Common myeloid progenitor, CD34-positive (primary cell): Measurements from ENCODE around the gene RNF2.
A peak's percentile ranks its signal among the peaks of the same experiment; 100 is the strongest.

Source experiments
- CTCF ChIA-PET: fragments of 350-600 bp; sonication (Branson Sonifier 250); formaldehyde crosslinking; loops from one replicate; lab custom pipeline; 2021; ENCODE audit warnings: antibody characterized with exemption; lab: Charles Lee
- POLR2A ChIA-PET: fragments of 350-600 bp; sonication (Branson Sonifier 250); formaldehyde crosslinking; loops from one replicate; lab custom pipeline; 2021; ENCODE audit warnings: antibody characterized with exemption; lab: Charles Lee
- DNase-seq, 3 donors: peaks; one replicate each; pipeline versions ENCODE4 v3.0.0 to v3.0.0-alpha.2; 2013
- H3K27ac ChIP-seq, 2 experiments: 1 replicate in 1 of 2; 2 replicates in 1 of 2; pipeline ENCODE4 v1.7.0; 2013; ENCODE audit warnings: inconsistent platforms in 2 of 2, low read length in 2 of 2, mild to moderate bottlenecking in 2 of 2, low read depth in 1 of 2, moderate library complexity in 1 of 2; ENCODE audit not compliant: severe bottlenecking in 2 of 2, insufficient read depth in 1 of 2, poor library complexity in 1 of 2
- H3K27me3 ChIP-seq, 5 experiments: replicated peaks in 2 of 5; 1 replicate in 3 of 5; 2 replicates in 2 of 5; pipeline versions ENCODE4 v1.6.1 to v1.7.0; 2013; ENCODE audit warnings: low read length in 4 of 5, mild to moderate bottlenecking in 2 of 5, moderate library complexity in 2 of 5, inconsistent platforms in 1 of 5; ENCODE audit not compliant: insufficient read depth in 5 of 5, control insufficient read depth in 4 of 5
- H3K36me3 ChIP-seq, 4 experiments: 1 replicate in 2 of 4; 2 replicates in 2 of 4; pipeline versions ENCODE4 v1.6.1 to v1.7.0; 2013; ENCODE audit warnings: low read length in 3 of 4, control low read depth in 1 of 4, mild to moderate bottlenecking in 1 of 4; ENCODE audit not compliant: control insufficient read depth in 4 of 4, insufficient read depth in 4 of 4
- H3K4me1 ChIP-seq, 4 experiments: 1 replicate in 3 of 4; 2 replicates in 1 of 4; pipeline versions ENCODE4 v1.6.1 to v1.7.1; 2013; ENCODE audit warnings: low read length in 3 of 4, mild to moderate bottlenecking in 3 of 4, control low read depth in 1 of 4, inconsistent platforms in 1 of 4, moderate library complexity in 1 of 4; ENCODE audit not compliant: control insufficient read depth in 4 of 4, insufficient read depth in 4 of 4; ENCODE audit errors: control extremely low read depth in 1 of 4
- H3K4me3 ChIP-seq, 7 experiments: 1 replicate in 4 of 7; 2 replicates in 3 of 7; pipeline versions ENCODE4 v1.5.1 to v1.7.0; 2013; ENCODE audit warnings: mild to moderate bottlenecking in 7 of 7, low read length in 6 of 7, moderate library complexity in 6 of 7, inconsistent platforms in 2 of 7, low read depth in 2 of 7, control low read depth in 1 of 7; ENCODE audit not compliant: insufficient read depth in 4 of 7, control insufficient read depth in 1 of 7; ENCODE audit errors: extremely low read depth in 1 of 7
- H3K9me3 ChIP-seq, 5 experiments: 1 replicate in 4 of 5; 2 replicates in 1 of 5; pipeline versions ENCODE4 v1.6.1 to v1.7.1; 2013; ENCODE audit warnings: low read length in 4 of 5, mild to moderate bottlenecking in 2 of 5, inconsistent platforms in 1 of 5, low read depth in 1 of 5, moderate library complexity in 1 of 5; ENCODE audit not compliant: control insufficient read depth in 4 of 5, insufficient read depth in 2 of 5; ENCODE audit errors: control extremely low read depth in 1 of 5
- WGBS: methylation state at CpG from one replicate; pipeline ENCODE4 v1.1.5; 2013; ENCODE audit not compliant: insufficient coverage; 5-methylcytosine and 5-hydroxymethylcytosine counted together

RNF2 gene

DNA sequence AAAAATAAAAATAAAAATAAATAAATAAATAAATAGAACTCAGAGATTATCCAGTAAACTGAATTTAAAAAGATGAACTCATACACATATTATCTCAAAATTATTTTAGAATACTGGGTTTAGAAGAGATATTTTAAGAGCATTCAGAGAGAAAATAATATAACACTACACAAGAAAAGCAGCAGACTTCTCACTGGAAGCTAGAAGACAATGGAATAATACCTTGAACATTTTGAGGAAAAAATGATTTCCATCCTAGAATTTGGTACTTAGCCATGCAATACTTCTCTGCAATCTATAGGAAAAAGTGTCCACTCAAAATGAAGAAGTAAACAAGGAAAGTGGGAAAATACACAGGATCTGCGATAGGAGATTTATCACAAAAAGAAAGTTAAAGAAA, 87.2 kb downstream of the RNF2 start:
- H3K36me3 ChIP-seq: peaks cover 21 to 69% (median 32%) of the 10 kb centered on the region in 4 experiments

DNA sequence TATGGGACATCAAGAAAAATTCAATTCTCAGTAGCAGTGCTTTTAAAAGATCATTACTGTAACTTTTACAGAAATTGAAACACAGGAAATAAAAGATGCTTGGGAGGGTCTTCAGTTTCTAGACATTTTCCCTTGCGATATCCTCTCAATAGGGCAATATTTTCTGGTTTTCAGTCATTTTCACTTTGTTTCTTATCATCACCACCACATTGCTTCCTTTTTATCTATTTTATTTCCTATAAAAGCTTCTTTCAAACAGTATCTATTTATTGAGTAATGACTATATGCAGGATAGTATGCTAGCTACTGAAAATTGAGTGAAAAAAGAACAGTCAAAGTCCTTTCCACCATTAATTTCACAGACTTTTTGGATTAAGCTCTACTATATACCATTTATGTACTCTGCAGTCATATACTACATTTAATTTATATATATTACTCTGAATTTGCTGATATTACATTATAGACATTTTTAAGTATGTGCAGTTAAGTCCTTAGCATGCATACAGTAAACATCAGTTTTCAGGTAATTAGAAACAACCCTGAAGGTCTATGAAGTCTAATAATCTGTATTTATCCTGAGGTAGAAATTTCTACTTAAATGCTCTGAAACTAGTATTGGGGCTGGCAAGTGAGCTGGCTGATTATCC, 92.7 kb downstream of the RNF2 start:
- H3K36me3 ChIP-seq: peaks cover 15 to 61% (median 26%) of the 10 kb centered on the region in 4 experiments
- CTCF ChIA-PET: interaction anchor here (1.0 to 2.2 kb wide), 2 partner anchors 32 to 315 kb away, joined by 3 to 6 read pairs; no protein-coding TSS in a partner anchor
- 78% methylated on average over 1 of the region's 1 CpG for WGBS
- no peak overlapping the region for H3K4me3 ChIP-seq
- peak in 2 of 3 donors; percentile 16 to 55 for DNase-seq
- POLR2A ChIA-PET: interaction anchor here (0.6 kb wide), 1 partner anchor 11 kb away, joined by 4 read pairs; no protein-coding TSS in a partner anchor
- H3K4me1 ChIP-seq: no peaks in the 10 kb centered on the region
- peak overlapping the region in 1 of 2 experiments; percentile 38 for H3K27ac ChIP-seq
- H3K9me3 ChIP-seq: peaks cover 0 to 6% (median 3%) of the 10 kb centered on the region in 5 experiments
- H3K27me3 ChIP-seq: no peaks in the 10 kb centered on the region

More for the DNA sequence above, 87.2 kb downstream of the RNF2 start:
- Histone ChIP-seq H3K27me3 (no peaks in the 10 kb centered on the region), H3K9me3 (peaks cover 0 to 16% (median 7%) of the 10 kb centered on the region in 5 experiments), H3K4me1 (no peaks in the 10 kb centered on the region), H3K4me3 (no peak overlapping the region), H3K27ac (no peak overlapping the region)
- DNase-seq: no peak
- ChIA-PET POLR2A (no interaction called here), CTCF (interaction anchor here (0.7 to 1.5 kb wide), 5 partner anchors 12 to 327 kb away, joined by 3 to 4 read pairs (median 3); no protein-coding TSS in a partner anchor)
- no CpG with 5 or more reads among the region's 1 CpG for WGBS

DNA sequence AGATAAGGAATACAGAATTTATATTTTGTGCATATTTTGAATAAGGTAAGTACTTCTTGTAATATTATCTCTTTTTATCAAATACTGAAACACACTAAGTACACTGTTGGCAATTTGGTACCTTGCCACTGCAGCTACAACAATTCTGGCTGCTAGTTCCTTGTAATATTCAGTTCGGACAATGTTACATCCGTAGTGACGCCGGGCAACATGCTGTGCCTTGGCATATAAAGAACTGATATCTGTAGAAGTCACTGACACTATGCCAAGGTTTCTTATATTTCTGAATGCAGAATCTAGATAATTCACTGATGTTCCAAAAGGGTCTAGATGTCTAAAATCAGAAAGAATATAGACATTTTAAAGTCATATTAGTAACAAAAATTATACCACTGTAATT, 93.9 kb downstream of the RNF2 start:
- Histone ChIP-seq H3K4me1 (no peaks in the 10 kb centered on the region), H3K36me3 (peaks cover 10 to 55% (median 20%) of the 10 kb centered on the region in 4 experiments), H3K9me3 (peaks cover 0 to 1% (median 0%) of the 10 kb centered on the region in 5 experiments), H3K27ac (no peak overlapping the region), H3K27me3 (no peaks in the 10 kb centered on the region), H3K4me3 (no peak overlapping the region)
- WGBS: 100% methylated on average over 4 of the region's 4 CpGs
- no peak for DNase-seq
- ChIA-PET POLR2A (no interaction called here), CTCF (interaction anchor here (0.6 to 1.0 kb wide), 2 partner anchors 83 to 316 kb away, joined by 3 read pairs; no protein-coding TSS in a partner anchor)

DNA sequence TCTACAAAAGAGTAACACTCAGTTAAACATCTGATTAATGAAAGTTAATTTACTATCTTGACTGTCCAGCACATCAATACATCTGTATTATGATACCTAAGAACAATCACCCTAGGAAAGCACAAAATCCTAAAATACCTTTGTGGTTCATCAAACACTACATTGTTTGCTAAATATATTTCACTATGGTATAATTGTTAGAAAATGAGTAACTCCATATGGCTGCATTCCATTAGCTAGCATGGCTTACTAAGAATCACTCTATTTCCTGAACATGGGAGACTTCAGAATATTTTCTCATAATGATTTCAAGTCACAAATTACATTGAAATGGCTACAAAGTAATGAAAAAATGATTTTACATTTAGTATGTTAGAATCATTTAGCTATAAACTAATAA, 98.9 kb downstream of the RNF2 start:
- Histone ChIP-seq H3K36me3 (peaks cover 5 to 63% (median 25%) of the 10 kb centered on the region in 4 experiments), H3K27me3 (no peaks in the 10 kb centered on the region), H3K4me1 (no peaks in the 10 kb centered on the region), H3K4me3 (no peak overlapping the region), H3K27ac (no peak overlapping the region), H3K9me3 (no peaks in the 10 kb centered on the region)
- no peak for DNase-seq
- POLR2A ChIA-PET: no interaction called here
- CTCF ChIA-PET: interaction anchor here (1.5 to 2.3 kb wide), 4 partner anchors 10 to 26 kb away, joined by 4 to 6 read pairs (median 4); no protein-coding TSS in a partner anchor

DNA sequence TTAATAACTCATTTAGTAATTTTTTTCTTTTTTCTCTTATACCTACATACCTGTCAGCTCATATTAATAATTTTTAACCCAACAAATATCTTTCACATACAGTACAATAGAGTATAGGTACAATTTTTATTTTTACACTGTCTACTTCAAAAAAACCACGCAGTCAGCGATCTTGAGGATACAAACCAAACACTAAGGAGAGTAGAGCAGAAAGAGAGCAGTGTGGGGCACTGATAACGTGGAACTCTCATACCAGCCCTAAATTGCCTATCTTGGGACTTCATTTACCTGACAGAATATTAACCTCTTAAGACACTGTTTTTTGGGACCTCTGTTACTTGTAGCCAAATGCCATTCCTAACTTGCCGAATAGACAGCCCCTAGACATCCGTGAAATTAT, 105.9 kb downstream of the RNF2 start:
- no peaks in the 10 kb centered on the region for H3K27me3 ChIP-seq
- WGBS: no CpG with 5 or more reads among the region's 5 CpGs
- H3K4me3 ChIP-seq: no peak overlapping the region
- CTCF ChIA-PET: interaction anchor here (1.6 to 2.8 kb wide), 2 partner anchors 11 to 19 kb away, joined by 3 to 10 read pairs; no protein-coding TSS in a partner anchor
- POLR2A ChIA-PET: no interaction called here
- no peaks in the 10 kb centered on the region for H3K9me3 ChIP-seq
- H3K36me3 ChIP-seq: peaks cover 5 to 36% (median 15%) of the 10 kb centered on the region in 4 experiments
- peaks cover 18 to 35% (median 25%) of the 10 kb centered on the region in 4 experiments for H3K4me1 ChIP-seq
- no peak overlapping the region for H3K27ac ChIP-seq
- no peak for DNase-seq
